ENCODE measurements around the gene ZFP64. TPM values are rescaled to one million over a fixed set of nuclear protein-coding genes. Genes with fewer than 3 reads are reported as not detected.
"Not testable (repeated sequence)": the region's sequence is repeated elsewhere in the genome, so short reads cannot be mapped to it uniquely, and the experiment has no call there.

Gene ZFP64
- total and polyA plus RNA-seq, 7 donors, result 2.5 to 6.5 (median 3.4) TPM

DNA sequence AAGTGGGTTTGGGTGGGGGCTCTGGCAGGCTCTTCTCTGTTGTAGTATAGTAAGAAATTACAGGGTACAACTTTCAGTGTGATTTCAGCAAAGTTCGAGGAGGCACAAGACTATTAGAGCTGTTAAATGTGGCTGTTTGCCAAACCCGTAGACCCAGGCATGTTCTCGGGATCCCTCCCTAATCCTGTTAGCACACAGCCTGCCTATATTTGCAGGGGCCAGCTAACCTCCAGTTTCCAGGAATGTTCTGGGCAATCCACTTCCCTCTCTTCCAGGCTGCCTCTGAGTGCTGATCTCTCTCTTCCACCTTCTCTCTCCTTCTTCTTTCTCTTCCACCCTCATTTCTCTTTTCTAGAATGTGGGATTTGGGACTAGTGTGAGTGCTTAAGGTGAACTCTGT lies 34.8 kb upstream of the ZFP64 start:
- intact Hi-C loops (cut with DNase I), result no loop called here
- DNase-seq, result no peak
- H3K4me3 ChIP-seq, result no peak overlapping the region
- H3K9me3 ChIP-seq, result peaks cover under 1% of the 10 kb centered on the region
- TF ChIP-seq, protein P1, sequence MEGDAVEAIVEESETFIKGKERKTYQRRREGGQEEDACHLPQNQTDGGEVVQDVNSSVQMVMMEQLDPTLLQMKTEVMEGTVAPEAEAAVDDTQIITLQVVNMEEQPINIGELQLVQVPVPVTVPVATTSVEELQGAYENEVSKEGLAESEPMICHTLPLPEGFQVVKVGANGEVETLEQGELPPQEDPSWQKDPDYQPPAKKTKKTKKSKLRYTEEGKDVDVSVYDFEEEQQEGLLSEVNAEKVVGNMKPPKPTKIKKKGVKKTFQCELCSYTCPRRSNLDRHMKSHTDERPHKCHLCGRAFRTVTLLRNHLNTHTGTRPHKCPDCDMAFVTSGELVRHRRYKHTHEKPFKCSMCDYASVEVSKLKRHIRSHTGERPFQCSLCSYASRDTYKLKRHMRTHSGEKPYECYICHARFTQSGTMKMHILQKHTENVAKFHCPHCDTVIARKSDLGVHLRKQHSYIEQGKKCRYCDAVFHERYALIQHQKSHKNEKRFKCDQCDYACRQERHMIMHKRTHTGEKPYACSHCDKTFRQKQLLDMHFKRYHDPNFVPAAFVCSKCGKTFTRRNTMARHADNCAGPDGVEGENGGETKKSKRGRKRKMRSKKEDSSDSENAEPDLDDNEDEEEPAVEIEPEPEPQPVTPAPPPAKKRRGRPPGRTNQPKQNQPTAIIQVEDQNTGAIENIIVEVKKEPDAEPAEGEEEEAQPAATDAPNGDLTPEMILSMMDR (IDR thresholded peaks at IDR 0.05), result no peak
- H3K27me3 ChIP-seq (ENCODE audit: insufficient read depth in 3 of 3, low read length in 2 of 3), result peaks cover 2 to 11% (median 3%) of the 10 kb centered on the region in 3 donors
- ATAC-seq, result no peak
- no peaks in the 10 kb centered on the region for H3K36me3 ChIP-seq (ENCODE audit: insufficient read depth in 1 of 2, low read depth in 1 of 2)
- 4 to 19% (median 15%) methylated on average over 3 of the region's 3 CpGs for WGBS, 3 donors
- H3K4me1 ChIP-seq, result no peaks in the 10 kb centered on the region
- H3K27ac ChIP-seq, result no peak overlapping the region

DNA sequence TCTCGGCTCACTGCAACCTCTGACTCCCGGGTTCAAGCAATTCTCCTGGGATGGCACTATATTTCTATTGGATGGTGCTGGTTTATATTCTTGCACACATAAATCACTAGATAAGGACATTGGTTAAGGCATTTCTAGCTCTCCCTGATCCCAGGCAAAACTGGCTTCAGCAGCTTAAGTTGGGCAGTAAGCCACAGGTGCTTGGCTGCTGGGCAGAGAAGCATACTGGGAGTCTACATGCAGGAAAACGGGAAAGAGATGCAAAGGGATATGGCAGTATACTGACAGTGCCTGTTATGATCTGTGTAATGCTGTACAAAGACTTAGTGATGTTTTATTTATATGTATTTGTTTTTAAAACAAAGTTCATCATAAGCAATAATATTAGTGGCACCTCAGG lies 33.3 kb upstream of the ZFP64 start:
- WGBS, 3 donors, result 18 to 33% (median 22%) methylated on average over 3 of the region's 3 CpGs
- Histone ChIP-seq H3K4me3 (no peak overlapping the region), H3K27me3 (ENCODE audit: insufficient read depth in 3 of 3, low read length in 2 of 3) (peaks cover 2 to 11% (median 3%) of the 10 kb centered on the region in 3 donors), H3K4me1 (no peaks in the 10 kb centered on the region), H3K27ac (no peak overlapping the region), H3K36me3 (ENCODE audit: insufficient read depth in 1 of 2, low read depth in 1 of 2) (no peaks in the 10 kb centered on the region), H3K9me3 (peaks cover 9% of the 10 kb centered on the region)
- intact Hi-C loops (cut with DNase I), result no loop called here
- ATAC-seq, result no peak
- TF ChIP-seq, protein P1 (IDR thresholded peaks at IDR 0.05), result no peak
- DNase-seq, result no peak

DNA sequence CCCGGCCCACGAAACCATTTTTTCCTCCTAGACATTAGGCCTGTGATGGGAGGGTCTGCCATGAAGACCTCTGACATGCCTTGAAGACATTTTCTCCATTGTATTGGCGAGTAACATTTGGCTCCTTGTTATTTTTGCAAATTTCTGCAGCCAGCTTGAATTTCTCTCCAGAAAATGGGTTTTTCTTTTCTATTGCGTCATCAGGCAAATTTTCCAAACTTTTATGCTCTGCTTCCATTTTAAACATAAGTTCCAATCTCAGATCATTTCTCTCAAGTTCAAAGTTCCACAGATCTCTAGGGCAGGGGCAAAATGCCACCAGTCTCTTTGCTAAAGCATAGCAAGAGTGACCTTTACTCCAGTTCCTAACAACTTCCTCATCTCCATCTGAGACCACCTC lies 29.8 kb upstream of the ZFP64 start:
- H3K27me3 ChIP-seq (ENCODE audit: insufficient read depth in 3 of 3, low read length in 2 of 3); H3K27ac ChIP-seq; H3K36me3 ChIP-seq (ENCODE audit: insufficient read depth in 1 of 2, low read depth in 1 of 2); H3K4me3 ChIP-seq; H3K9me3 ChIP-seq; DNase-seq; intact Hi-C loops (cut with DNase I); ATAC-seq; H3K4me1 ChIP-seq: not testable (repeated sequence)
- WGBS, 3 donors, result 89 to 91% (median 89%) methylated on average over 4 of the region's 4 CpGs

DNA sequence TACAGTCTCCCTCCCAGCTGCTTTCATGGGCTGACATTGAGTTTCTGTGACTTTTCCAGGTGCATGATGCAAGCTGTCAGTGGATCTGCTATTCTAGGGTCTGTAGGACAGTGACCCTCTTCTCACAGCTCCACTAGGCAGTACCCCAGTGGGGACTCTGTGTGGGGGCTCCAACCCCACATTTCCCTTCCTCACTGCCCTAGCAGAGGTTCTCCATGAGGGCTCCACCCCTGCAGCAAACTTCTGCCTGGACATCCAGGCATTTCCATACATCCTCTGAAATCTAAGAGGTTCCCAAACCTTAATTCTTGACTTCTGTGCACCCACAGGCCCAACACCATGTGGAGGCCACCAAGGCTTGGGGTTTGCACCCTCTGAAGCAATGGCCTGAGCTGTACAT lies 29.3 kb upstream of the ZFP64 start:
- H3K27ac ChIP-seq; H3K4me3 ChIP-seq; DNase-seq; ATAC-seq; H3K27me3 ChIP-seq (ENCODE audit: insufficient read depth in 3 of 3, low read length in 2 of 3); H3K4me1 ChIP-seq; H3K36me3 ChIP-seq (ENCODE audit: insufficient read depth in 1 of 2, low read depth in 1 of 2); H3K9me3 ChIP-seq; intact Hi-C loops (cut with DNase I): not testable (repeated sequence)

DNA sequence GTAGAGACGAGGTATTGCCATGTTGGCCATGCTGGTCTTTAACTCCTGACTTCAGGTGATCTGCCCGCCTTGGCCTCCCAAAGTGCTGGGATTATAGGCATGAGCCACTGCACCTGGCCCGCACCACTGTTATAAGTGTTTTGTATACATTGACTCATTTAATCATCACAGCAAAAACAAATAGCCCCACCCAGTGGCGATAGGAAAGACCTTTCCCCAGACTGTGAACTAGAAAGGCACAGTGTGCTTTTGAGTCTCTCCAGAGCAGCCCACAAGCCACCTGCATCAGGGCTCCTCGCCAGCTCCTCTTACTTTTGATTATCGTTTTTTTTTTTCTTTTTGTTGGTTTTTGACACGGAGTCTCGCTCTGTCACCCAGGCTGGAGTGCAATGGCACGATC lies 27.9 kb upstream of the ZFP64 start:
- Histone ChIP-seq H3K4me3 (no peak overlapping the region), H3K4me1 (no peaks in the 10 kb centered on the region), H3K36me3 (ENCODE audit: insufficient read depth in 1 of 2, low read depth in 1 of 2) (no peaks in the 10 kb centered on the region), H3K27ac (no peak overlapping the region), H3K27me3 (ENCODE audit: insufficient read depth in 3 of 3, low read length in 2 of 3) (peaks cover 0 to 3% (median 0%) of the 10 kb centered on the region in 3 donors), H3K9me3 (peaks cover 9% of the 10 kb centered on the region)
- DNase-seq (no peak), ATAC-seq (no peak)
- WGBS, 3 donors, result 71 to 81% (median 80%) methylated on average over 9 of the region's 9 CpGs
- TF ChIP-seq, protein P1 (IDR thresholded peaks at IDR 0.05), result no peak
- intact Hi-C loops (cut with DNase I), result no loop called here

DNA sequence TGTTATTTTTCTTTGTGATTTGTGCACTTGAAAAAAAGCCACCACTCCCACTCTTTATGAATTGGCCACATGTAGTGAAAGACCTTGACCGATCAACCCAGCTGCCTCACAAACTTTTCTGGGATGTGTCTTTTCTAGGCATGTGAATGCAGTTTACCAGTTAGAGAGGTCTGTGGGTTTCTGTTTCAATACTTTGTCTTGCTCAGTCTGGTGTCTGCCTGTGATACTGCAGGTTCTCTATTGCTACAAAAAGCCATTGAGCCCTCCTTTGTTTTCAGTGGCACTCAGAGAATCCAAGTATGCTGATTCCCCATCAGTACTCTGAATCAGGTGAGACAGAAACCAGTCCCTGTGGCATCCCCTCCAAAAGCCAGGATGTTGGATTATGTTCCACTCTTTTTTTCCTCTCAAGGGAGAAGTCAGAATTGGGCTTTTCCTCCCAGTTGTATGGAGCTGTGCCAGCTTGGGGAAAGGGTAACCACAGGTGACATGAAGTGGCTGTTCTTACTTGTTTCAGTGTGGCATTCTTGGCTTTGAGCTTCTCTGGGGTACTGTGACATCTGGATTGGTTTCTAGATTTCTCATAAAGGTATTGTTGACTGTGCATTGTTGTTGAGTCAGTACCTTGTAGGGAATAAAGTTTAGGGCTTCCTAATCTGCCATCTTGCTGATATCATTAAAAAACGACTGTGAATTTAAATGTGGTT lies 26.3 kb upstream of the ZFP64 start:
- Histone ChIP-seq H3K4me1 (no peaks in the 10 kb centered on the region), H3K4me3 (no peak overlapping the region), H3K27ac (no peak overlapping the region), H3K36me3 (ENCODE audit: insufficient read depth in 1 of 2, low read depth in 1 of 2) (no peaks in the 10 kb centered on the region), H3K9me3 (peaks cover 12% of the 10 kb centered on the region), H3K27me3 (ENCODE audit: insufficient read depth in 3 of 3, low read length in 2 of 3) (peaks cover 0 to 2% (median 0%) of the 10 kb centered on the region in 3 donors)
- no peak for DNase-seq
- intact Hi-C loops (cut with DNase I), result no loop called here
- WGBS, 3 donors, result 65 to 77% (median 66%) methylated on average over 2 of the region's 2 CpGs
- ATAC-seq, result no peak
- TF ChIP-seq, protein P1 (IDR thresholded peaks at IDR 0.05), result no peak

Data from psoas muscle (tissue), 8 donors.